Fibroblast of peridontal ligament (primary cell): ENCODE measurements around the gene MOB4.
"Not testable (repeated sequence)": the region's sequence is repeated elsewhere in the genome, so short reads cannot be mapped to it uniquely, and the experiment has no call there.

Source experiments
- DNase-seq: peaks from one replicate; pipeline ENCODE4 v3.0.0-alpha.2; 2010; ENCODE audit errors: extremely low read depth

Gene MOB4

DNA sequence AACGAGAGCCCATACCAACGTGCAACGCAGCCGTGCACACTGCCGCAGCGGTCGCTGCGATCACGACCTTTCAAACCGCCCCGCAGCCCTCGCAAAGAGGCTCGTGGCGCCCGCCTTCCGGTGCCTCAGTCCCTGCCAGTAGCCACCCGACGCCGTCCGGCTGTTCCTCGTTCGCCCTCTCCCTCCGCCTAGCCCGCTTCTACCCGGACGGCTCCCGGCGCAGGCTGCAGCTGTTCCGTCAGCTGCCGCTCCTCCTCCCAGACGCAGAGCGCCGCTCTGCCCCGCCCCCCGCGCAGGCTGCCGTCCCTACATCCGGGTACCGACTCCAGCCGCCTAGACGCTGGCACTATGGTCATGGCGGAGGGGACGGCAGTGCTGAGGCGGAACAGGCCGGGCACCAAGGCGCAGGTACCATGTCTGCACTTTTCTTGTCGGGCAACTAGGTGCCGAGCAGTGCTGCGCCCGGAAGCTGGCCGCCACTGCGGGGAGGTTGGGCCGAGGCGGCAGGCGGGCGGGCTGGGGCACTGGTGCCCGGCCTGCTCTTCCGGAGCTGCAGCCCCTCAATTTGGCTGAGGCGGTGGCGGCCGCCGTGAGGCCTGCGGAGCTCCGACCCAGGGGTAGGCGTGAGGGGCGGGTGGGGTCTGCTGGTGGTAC, at the start of gene MOB4:
Gene MOB4 (plus strand): TSS at position 328 of the 654 bp plus-strand sequence. CDS start 21 bp downstream, at position 349.
- peak; percentile 90 for DNase-seq

DNA sequence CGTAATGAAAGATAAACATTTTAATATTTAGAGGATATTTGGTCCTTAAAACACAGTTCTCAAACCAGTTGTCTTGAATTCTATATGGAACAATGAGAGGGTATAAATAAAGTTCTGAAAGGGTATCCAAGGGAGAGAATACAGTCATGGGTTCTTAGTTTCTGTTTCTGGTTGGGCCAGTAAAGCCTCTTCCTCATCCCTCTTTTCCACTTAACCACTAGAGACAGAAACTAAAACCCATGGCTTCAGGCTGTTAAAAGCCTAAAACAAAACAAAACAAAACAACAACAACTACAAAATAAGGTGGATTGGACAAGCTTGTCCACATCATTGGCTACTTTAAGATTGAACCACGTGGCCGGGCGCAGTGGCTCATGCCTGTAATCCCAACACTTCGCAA, 43.7 kb upstream of the MOB4 start:
- no peak for DNase-seq

DNA sequence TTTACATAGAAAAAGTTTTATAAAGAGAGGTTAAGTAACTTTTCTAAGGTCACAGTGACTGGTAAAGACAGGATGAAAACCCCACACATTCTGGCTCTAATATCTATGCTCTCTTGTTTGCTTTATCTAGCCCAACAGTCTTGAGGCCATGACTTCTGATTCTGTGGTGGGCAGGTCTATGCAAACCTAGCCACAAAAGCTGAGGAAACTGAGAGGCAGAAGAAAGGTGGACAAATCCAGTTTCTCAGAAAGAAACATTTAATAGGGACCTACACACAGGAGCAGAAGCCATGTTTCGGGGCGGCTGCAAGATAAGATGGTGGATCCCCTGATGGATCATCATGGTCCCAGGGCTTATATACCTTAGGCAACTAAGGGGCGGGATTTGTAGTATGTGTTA, 38.1 kb upstream of the MOB4 start:
- no peak for DNase-seq

DNA sequence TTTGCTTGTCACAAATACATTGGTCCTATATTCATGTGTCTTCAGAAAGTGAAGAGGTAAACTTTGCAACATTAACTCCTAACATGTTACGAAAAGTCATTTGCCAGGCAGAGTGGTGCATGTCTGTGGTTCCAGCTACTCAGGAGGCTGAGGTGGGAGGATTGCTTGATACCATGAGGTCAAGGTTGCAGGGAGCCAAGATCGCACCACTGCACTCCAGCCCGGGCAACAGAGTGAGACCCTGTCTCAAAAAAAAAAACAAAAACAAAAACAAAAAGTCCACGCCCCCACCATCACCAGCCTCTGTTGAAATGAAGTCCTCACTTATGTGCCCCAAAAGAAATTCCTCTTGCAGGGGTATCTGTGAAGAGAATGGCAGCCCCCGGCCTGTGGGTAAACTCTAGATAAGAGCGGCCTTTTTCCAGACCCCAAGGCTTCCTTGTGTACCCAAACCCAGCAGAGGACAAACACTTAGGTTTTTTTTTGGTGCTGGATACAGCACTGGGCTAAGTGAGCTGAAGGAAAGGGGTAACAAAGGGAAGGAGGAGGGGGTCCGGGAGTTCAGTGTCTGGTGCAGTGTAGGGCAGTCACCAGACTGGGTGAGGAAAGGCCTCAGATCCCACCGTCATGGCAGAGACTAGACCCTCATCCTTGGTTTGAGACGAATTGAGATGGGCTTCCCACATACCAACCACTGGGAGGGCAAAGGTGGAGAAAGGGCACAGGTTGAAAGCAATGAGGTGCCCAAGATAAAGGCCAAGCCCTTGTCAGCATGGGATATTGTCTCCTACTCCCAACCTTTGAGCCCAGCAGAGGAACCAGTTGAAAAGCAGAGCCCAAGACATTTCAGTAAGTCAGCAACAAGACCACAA, 35.5 kb upstream of the MOB4 start:
- DNase-seq: no peak

DNA sequence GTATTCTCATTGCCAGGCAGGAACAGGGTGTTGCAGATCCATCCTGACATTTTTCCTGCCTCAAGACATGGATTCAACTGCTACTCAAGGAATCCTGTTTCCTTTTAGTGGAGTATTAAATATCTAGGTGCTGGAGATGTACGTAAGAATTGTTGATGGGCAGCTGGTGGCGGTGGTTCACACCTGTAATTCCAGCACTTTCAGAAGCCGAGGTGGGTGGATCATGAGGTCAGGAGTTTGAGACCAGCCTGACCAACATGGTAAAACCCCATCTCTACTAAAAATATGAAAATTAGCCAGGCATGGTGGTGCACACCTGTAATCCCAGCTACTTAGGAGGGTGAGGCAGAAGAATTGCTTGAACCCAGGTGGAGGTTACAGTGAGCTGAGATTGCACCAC, 31.6 kb upstream of the MOB4 start:
- not testable (repeated sequence) for DNase-seq

- no peak for DNase-seq
These were observed 29.7 kb upstream of the MOB4 start for GRCh38 chr2:197486175-197486574.

DNA sequence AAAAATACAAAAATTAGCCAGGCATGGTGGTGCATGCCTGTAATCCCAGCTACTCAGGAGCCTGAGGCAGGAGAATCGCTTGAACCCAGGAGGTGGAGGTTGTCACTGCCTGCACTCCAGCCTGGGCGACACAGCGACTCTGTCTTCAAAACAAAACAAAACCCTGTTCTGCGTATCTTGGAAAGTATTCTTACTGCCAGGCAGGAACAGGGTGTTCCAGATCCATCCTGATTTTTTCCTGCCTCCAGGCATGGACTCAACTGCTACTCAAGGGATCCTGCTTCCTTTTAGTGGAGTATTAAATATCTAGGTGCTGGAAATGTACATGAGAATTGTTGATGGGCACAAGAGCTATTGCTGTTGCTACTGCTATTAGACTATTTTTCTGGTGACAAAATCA, 28.5 kb upstream of the MOB4 start:
- no peak for DNase-seq

GRCh38 chr2:197495433-197496134, 20.3 kb upstream of the MOB4 start:
- DNase-seq: no peak

GRCh38 chr2:197496695-197497094, 19.2 kb upstream of the MOB4 start:
- DNase-seq: no peak

DNA sequence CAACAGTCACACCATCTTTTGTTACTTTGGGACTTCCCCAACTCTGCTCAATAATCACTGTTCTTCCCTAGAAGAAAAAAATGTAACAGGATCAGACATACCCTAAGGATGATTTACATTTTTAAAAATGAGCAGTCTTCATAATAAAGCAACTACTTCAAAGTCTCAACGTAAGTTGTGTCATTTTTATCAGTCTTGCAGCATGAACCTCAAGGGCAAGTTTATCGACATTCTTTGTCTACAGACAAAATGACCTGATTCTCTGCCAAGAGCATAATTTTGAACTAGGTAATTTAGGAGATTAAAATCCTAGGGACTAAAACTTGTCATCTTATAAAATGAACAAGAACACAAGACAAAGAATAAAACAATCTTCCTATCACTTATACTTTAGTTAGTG, 18.5 kb upstream of the MOB4 start:
- no peak for DNase-seq

DNA sequence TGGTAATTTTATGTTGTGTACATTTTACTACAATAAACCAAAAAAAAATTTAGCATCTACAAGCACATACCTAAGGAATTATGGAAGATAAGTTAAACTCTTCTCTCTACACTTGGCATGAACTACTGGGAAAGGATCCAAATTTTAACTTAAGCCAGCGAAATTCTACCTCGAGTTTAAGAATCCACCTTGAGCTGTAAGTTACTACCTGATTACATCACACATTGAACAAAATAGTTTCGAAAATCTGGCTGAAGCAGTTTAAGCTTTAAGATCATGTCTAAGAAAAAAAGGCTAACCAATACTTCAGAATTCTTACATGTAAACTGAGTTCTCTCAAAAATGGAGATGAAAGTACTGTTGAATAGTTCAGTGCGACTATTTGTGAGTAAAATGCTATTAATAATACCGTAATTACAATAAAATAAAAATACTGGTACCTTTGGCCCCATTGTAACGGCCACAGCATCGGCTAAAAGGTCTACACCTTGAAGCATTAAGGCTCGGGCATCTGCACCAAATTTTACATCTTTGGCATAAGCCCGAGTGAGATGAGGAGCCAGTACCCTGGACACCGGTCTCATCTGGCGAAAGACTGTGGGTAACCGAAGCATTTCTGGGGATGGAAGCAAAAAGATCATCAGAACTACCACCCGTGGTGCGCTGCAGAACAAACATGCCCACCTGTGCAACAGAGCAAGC, 17.5 kb upstream of the MOB4 start:
- peak; percentile 25 for DNase-seq

DNA sequence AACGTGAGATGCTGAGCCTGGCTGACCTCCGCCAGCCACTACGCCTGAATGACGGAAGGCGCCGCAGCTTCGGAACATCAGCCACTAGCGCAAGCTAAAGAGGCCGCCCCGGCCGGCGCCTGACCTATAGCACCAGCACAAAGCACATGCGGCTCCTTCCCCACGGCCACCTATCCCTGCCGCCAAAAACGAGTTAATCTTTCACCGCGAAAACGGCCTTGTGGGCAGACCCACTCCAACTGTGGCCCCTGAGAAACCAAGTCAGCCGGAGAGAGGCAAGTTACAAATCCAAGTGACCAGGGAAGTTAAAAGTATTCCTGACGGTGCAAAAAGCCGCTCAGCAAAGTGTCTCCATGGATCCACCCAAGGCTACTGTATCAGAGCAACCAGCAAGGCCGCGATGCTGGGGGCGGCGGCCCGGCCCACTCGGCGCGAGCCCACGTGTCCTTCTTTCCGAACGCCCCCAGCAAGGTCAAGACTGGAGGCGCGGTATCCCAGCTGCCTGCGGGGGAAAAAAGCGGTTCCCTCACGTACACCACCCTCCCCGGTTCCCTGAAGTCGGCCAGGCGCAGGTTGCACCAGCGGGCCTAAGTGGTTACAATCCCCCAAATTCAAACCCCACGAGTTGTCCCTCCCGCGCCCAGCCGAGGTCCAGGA, 16.8 kb upstream of the MOB4 start:
- peak; percentile 35 for DNase-seq

GRCh38 chr2:197499594-197500502, 16.0 kb upstream of the MOB4 start, which contains the start of the genes HSPD1 and HSPE1:
Gene HSPD1, minus strand, starts transcription at chr2:197499840. Its CDS starts 992 bp downstream, at chr2:197498848.
Gene HSPE1, plus strand, starts transcription at chr2:197500379. Its CDS starts 58 bp downstream, at chr2:197500437.
- peak; percentile 100 for DNase-seq

GRCh38 chr2:197500503-197501131, 15.2 kb upstream of the MOB4 start:
- DNase-seq: peak; percentile 34

DNA sequence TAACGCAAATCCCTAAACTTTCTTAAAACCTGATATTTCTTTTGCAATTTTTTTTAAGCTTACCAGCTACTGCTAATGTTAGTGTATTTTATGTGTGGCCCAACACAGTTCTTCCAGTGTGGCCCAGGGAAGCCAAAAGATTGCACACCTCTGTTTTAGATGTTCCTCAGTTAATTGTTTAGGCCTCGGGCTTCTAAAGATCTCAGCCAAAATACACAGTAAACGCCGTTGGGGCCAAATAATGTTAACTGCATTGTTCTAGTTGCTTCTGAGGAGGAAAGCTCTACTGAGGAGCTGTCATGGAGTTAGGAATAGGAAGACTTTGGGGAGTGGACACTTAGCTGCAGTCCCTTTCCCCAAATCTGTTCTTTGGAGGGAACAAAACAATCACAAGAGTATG, 13.7 kb upstream of the MOB4 start:
- DNase-seq: no peak

DNA sequence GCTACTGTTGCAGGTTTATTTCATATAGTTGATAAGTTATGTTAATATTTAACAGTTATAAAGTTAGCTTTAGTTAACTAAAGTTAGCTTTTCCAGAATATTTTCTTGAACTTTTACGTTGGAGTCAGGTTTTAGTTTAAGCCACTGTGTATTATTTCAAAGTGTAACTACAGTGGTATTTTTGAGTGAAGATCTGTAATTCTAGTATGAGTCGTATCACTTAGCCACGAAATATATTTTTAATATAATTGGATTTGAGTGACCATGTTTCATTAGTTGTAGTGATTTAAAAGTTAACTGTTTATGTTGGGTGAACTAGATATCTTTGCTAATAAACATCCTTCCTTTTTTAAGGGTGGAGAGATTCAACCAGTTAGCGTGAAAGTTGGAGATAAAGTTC, 13.2 kb upstream of the MOB4 start:
- DNase-seq: no peak

GRCh38 chr2:197504000-197504399, 11.9 kb upstream of the MOB4 start:
- DNase-seq: no peak

DNA sequence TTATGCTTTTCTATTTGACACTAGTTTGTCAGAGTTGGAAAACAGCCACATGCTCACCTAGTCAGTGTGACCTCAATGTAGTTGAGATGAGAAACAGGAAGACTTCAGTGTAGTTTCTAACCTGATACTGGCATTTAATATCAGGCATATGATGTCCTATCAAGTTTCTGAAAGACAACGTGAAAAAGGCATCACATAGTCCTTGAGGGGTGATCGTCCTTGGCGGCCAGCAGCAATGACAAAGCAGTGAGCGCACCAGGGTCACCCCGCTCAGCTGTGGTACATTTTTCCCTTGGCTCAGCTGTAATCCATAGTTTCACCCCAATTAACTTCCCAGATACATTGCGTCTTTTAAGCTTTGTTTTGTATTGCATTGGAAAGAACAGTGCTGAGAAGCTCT, 11.4 kb upstream of the MOB4 start:
- DNase-seq: no peak

- no peak for DNase-seq
These were observed 9.2 kb upstream of the MOB4 start for GRCh38 chr2:197506658-197507057.

GRCh38 chr2:197513915-197514314, 2.0 kb upstream of the MOB4 start:
- no peak for DNase-seq
